Lung (tissue), 12 donors: ENCODE measurements around the gene IL1RL1. TPM values are rescaled to one million over a fixed set of nuclear protein-coding genes. Genes with fewer than 3 reads are reported as not detected.

Experiments
- ATAC-seq: fragments of 200-7000 bp; cut with Tn5 transposase; one replicate; pipeline ENCODE4 v1.9.1; 2020; ENCODE audit warnings: moderate number of reproducible peaks; ENCODE audit not compliant: insufficient read depth, low FRiP score
- DNase-seq, 3 donors: peaks; one replicate each; pipeline ENCODE4 v3.0.0-alpha.2; 2013 to 2017
- H3K27ac ChIP-seq, 2 donors: one replicate each; pipeline ENCODE4 v1.5.1; 2013; ENCODE audit warnings: mild to moderate bottlenecking in 2 of 2, moderate library complexity in 2 of 2, control low read depth in 1 of 2, inconsistent platforms in 1 of 2, low read depth in 1 of 2, low read length in 1 of 2
- H3K27me3 ChIP-seq, 3 donors: one replicate each; pipeline ENCODE4 v1.5.1; 2013; ENCODE audit warnings: low read length in 2 of 3; ENCODE audit not compliant: control insufficient read depth in 3 of 3, insufficient read depth in 3 of 3
- H3K36me3 ChIP-seq, 4 donors: one replicate each; pipeline ENCODE4 v1.5.1; 2013; ENCODE audit warnings: low read length in 4 of 4, mild to moderate bottlenecking in 1 of 4, moderate library complexity in 1 of 4; ENCODE audit not compliant: control insufficient read depth in 4 of 4, insufficient read depth in 4 of 4
- H3K4me1 ChIP-seq, 5 donors: one replicate each; pipeline ENCODE4 v1.5.1; 2013; ENCODE audit warnings: low read length in 5 of 5, mild to moderate bottlenecking in 2 of 5, moderate library complexity in 1 of 5; ENCODE audit not compliant: control insufficient read depth in 5 of 5, insufficient read depth in 5 of 5
- H3K4me3 ChIP-seq: one replicate; pipeline ENCODE4 v1.5.1; 2013; ENCODE audit warnings: mild to moderate bottlenecking, control low read depth, moderate library complexity
- H3K9ac ChIP-seq, 2 donors: one replicate each; pipeline ENCODE4 v1.5.1; 2013; ENCODE audit warnings: low read length in 2 of 2, control low read depth in 1 of 2; ENCODE audit not compliant: insufficient read depth in 1 of 2
- H3K9me3 ChIP-seq, 4 donors: one replicate each; pipeline ENCODE4 v1.5.1; 2013; ENCODE audit warnings: low read length in 3 of 4, mild to moderate bottlenecking in 1 of 4, moderate library complexity in 1 of 4; ENCODE audit not compliant: control insufficient read depth in 4 of 4, insufficient read depth in 3 of 4
- CTCF ChIP-seq: IDR thresholded peaks from 2 replicates; pipeline ENCODE4 v1.5.1; 2012; ENCODE audit warnings: mild to moderate bottlenecking; ENCODE audit errors: control extremely low read depth, extremely low read depth
- WGBS, 2 donors: extraction: QIAGEN DNeasy Blood & Tissue Kit; methylation state at CpG; one replicate each; pipeline ENCODE4 v1.1.7; 2013; 5-methylcytosine and 5-hydroxymethylcytosine counted together
- polyA plus RNA-seq, 2 donors: library from polyadenylated mRNA; stranded (reverse); fragments of 200-250 nt; gene quantifications; one replicate each; pipeline ENCODE4 v1.2.1, GENCODE V29; 2013
- total RNA-seq, 2 donors: library from RNA; depleted of rRNA in 1 of 2; stranded (reverse); fragments of >200 nt in 1 of 2; gene quantifications; one replicate each; pipeline ENCODE4 v1.2.1, GENCODE V29; 2014 to 2021
- donor health status: control.
- donor health status: control.
- donor health status: Bipolar disorder and iron deficiency.
- donor health status: healthy.
- donor health status: DM: yes; HTN: yes; CAD: no.

Gene IL1RL1
- total and polyA plus RNA-seq, 4 donors: 1.5 to 383 (median 77.8) TPM

- no peak for TF ChIP-seq CTCF
- Histone ChIP-seq H3K9ac (no peak overlapping the region), H3K4me3 (no peak overlapping the region), H3K9me3 (no peaks in the 10 kb centered on the region), H3K27me3 (no peaks in the 10 kb centered on the region), H3K36me3 (no peaks in the 10 kb centered on the region), H3K27ac (peak overlapping the region in 1 of 2 donors; percentile 50), H3K4me1 (peaks cover 0 to 2% (median 0%) of the 10 kb centered on the region in 5 donors)
- DNase-seq (no peak), ATAC-seq (no peak)
- 46 to 57% methylated on average over 1 of the region's 1 CpG for WGBS, 2 donors
Measured at GRCh38 chr2:102306125-102306524, 5.2 kb upstream of the IL1RL1 start.

DNA sequence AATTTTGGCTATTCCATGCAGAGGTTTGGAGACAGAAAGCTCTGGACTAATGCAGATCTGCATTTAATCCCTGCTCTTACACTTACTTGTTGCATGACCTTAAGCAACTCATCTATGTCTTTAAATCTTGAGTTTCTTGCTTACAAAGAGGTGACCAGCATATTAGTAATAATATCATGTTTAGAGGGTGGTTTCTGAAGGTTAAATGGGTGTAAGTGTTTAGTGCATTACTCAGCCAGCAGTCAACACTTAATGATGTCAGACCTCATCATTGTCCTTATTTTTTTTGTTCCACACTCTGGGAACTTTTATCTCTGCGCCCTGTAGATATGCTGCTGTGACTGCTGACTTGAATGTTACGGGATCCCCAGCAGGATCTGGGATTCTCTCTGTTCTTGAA is 1.7 kb downstream of the IL1RL1 start:
- no peaks in the 10 kb centered on the region for H3K36me3 ChIP-seq
- peaks cover 0 to 1% (median 0%) of the 10 kb centered on the region in 4 donors for H3K9me3 ChIP-seq
- no peak overlapping the region for H3K27ac ChIP-seq
- no peak for TF ChIP-seq CTCF
- no peak for ATAC-seq
- no peak for DNase-seq
- no peaks in the 10 kb centered on the region for H3K27me3 ChIP-seq
- no peak overlapping the region for H3K4me3 ChIP-seq
- H3K4me1 ChIP-seq: peaks cover 0 to 1% (median 0%) of the 10 kb centered on the region in 5 donors
- no peak overlapping the region for H3K9ac ChIP-seq
- 94 to 95% methylated on average over 2 of the region's 2 CpGs for WGBS, 2 donors

DNA sequence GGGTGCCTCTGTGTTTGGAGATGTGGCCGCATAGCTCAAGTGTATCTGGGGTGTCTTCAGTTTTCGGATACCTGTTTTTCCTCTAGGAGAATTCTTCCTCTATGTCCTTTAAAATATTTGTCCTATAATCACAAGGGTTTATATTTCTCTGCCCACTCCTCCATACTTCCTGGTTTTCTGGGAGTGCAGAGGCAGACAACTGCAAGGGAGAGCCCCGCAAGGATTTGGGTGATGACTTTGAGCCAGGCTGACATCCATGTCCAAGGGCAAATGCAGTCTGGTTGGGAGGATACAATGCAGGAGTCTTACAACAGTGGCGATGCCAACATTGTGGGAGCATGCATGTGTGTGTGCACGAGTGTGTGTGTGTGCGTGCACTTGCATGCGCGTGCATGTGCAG is 2.1 kb downstream of the IL1RL1 start:
- H3K27me3 ChIP-seq: no peaks in the 10 kb centered on the region
- no peaks in the 10 kb centered on the region for H3K36me3 ChIP-seq
- peaks cover 0 to 1% (median 0%) of the 10 kb centered on the region in 4 donors for H3K9me3 ChIP-seq
- H3K4me3 ChIP-seq: no peak overlapping the region
- H3K4me1 ChIP-seq: peaks cover 0 to 1% (median 0%) of the 10 kb centered on the region in 5 donors
- no peak overlapping the region for H3K9ac ChIP-seq
- H3K27ac ChIP-seq: no peak overlapping the region
- ATAC-seq (no peak), DNase-seq (no peak)
- no peak for TF ChIP-seq CTCF
- 91 to 97% methylated on average over 8 of the region's 8 CpGs for WGBS, 2 donors

- WGBS, 2 donors: 80 to 91% methylated on average over 3 of the region's 3 CpGs
- TF ChIP-seq CTCF: no peak
Measured at GRCh38 chr2:102313950-102314349, 2.6 kb downstream of the IL1RL1 start.

More at GRCh38 chr2:102313950-102314349, 2.6 kb downstream of the IL1RL1 start:
- Histone ChIP-seq H3K9ac (no peak overlapping the region), H3K27ac (no peak overlapping the region), H3K4me1 (peaks cover 0 to 1% (median 0%) of the 10 kb centered on the region in 5 donors), H3K27me3 (no peaks in the 10 kb centered on the region), H3K4me3 (no peak overlapping the region), H3K9me3 (peaks cover 0 to 1% (median 0%) of the 10 kb centered on the region in 4 donors), H3K36me3 (no peaks in the 10 kb centered on the region)
- DNase-seq (no peak), ATAC-seq (no peak)
